A673 (cell line): ENCODE measurements around the gene REN.

Experiments used
- CTCF ChIP-seq: fragments of 300-800, 200-600 bp; sonication (generic); conservative IDR thresholded peaks from 2 replicates; pipeline ENCODE4 v1.5.1; 2017; ENCODE audit warnings: low read depth, mild to moderate bottlenecking, antibody characterized with exemption, low read length, moderate library complexity, mixed read lengths
- EZH2 ChIP-seq: fragments of 200-600 bp; sonication (generic); IDR thresholded peaks from 2 replicates; pipeline ENCODE4 v1.6.1; 2017; ENCODE audit warnings: borderline replicate concordance, low read depth, mild to moderate bottlenecking, mixed read lengths, antibody characterized with exemption, low read length; ENCODE audit not compliant: poor library complexity, severe bottlenecking

- TF ChIP-seq CTCF: no peak
- TF ChIP-seq EZH2: no peak
Observed at GRCh38 chr1:204166219-204166618, at the start of gene REN.
